Mucosa of stomach (tissue), 1 donor: Measurements from ENCODE around the gene GOT1.

ENCODE experiments used
- H3K27me3 ChIP-seq: one replicate; pipeline ENCODE4 v1.7.0; 2013; ENCODE audit warnings: mild to moderate bottlenecking, low read length; ENCODE audit not compliant: control insufficient read depth, insufficient read depth
- H3K36me3 ChIP-seq: one replicate; pipeline ENCODE4 v1.7.0; 2013; ENCODE audit warnings: low read length; ENCODE audit not compliant: control insufficient read depth, insufficient read depth
- H3K4me1 ChIP-seq: one replicate; pipeline ENCODE4 v1.7.0; 2013; ENCODE audit warnings: mild to moderate bottlenecking, low read length; ENCODE audit not compliant: control insufficient read depth, insufficient read depth
- H3K4me3 ChIP-seq: one replicate; pipeline ENCODE4 v1.7.0; 2013; ENCODE audit warnings: low read length
- H3K9ac ChIP-seq: one replicate; pipeline ENCODE4 v1.7.0; 2013; ENCODE audit warnings: mild to moderate bottlenecking, low read length, moderate library complexity
- H3K9me3 ChIP-seq: one replicate; pipeline ENCODE4 v1.7.0; 2013; ENCODE audit warnings: mild to moderate bottlenecking, low read length, moderate library complexity; ENCODE audit not compliant: control insufficient read depth
- donor health status: Pancreatic carcinoma.

Gene GOT1

GRCh38 chr10:99411546-99411945, 18.9 kb downstream of the GOT1 start:
- no peak overlapping the region for H3K4me3 ChIP-seq
- H3K4me1 ChIP-seq, result no peaks in the 10 kb centered on the region
- H3K36me3 ChIP-seq, result peaks cover under 1% of the 10 kb centered on the region
- H3K9ac ChIP-seq, result no peak overlapping the region
- H3K27me3 ChIP-seq, result no peaks in the 10 kb centered on the region
- no peaks in the 10 kb centered on the region for H3K9me3 ChIP-seq

- H3K27me3 ChIP-seq, result no peaks in the 10 kb centered on the region
- no peak overlapping the region for H3K4me3 ChIP-seq
- no peak overlapping the region for H3K9ac ChIP-seq
- peaks cover 5% of the 10 kb centered on the region for H3K36me3 ChIP-seq
- H3K4me1 ChIP-seq, result no peaks in the 10 kb centered on the region
- H3K9me3 ChIP-seq, result no peaks in the 10 kb centered on the region
Measured at GRCh38 chr10:99410876-99411275, 19.5 kb downstream of the GOT1 start.

- Histone ChIP-seq H3K27me3 (no peaks in the 10 kb centered on the region), H3K4me3 (no peak overlapping the region), H3K36me3 (peaks cover 5% of the 10 kb centered on the region), H3K9ac (no peak overlapping the region), H3K9me3 (no peaks in the 10 kb centered on the region), H3K4me1 (no peaks in the 10 kb centered on the region)
Measured at GRCh38 chr10:99410146-99410545, 20.3 kb downstream of the GOT1 start.

GRCh38 chr10:99406149-99406548, 24.3 kb downstream of the GOT1 start:
- Histone ChIP-seq H3K27me3 (no peaks in the 10 kb centered on the region), H3K36me3 (peaks cover 5% of the 10 kb centered on the region), H3K4me3 (no peak overlapping the region), H3K9ac (no peak overlapping the region), H3K4me1 (no peaks in the 10 kb centered on the region), H3K9me3 (no peaks in the 10 kb centered on the region)

- H3K4me3 ChIP-seq, result no peak overlapping the region
- no peak overlapping the region for H3K9ac ChIP-seq
- peaks cover 12% of the 10 kb centered on the region for H3K36me3 ChIP-seq
- H3K4me1 ChIP-seq, result no peaks in the 10 kb centered on the region
- H3K9me3 ChIP-seq, result no peaks in the 10 kb centered on the region
- no peaks in the 10 kb centered on the region for H3K27me3 ChIP-seq
Measured at GRCh38 chr10:99403674-99404073, 26.8 kb downstream of the GOT1 start.

GRCh38 chr10:99399664-99400063, 30.8 kb downstream of the GOT1 start:
- peaks cover 16% of the 10 kb centered on the region for H3K4me1 ChIP-seq
- H3K9me3 ChIP-seq, result no peaks in the 10 kb centered on the region
- H3K9ac ChIP-seq, result no peak overlapping the region
- H3K27me3 ChIP-seq, result no peaks in the 10 kb centered on the region
- H3K36me3 ChIP-seq, result peaks cover 9% of the 10 kb centered on the region
- no peak overlapping the region for H3K4me3 ChIP-seq

- H3K9ac ChIP-seq, result no peak overlapping the region
- no peaks in the 10 kb centered on the region for H3K27me3 ChIP-seq
- H3K4me1 ChIP-seq, result peaks cover 16% of the 10 kb centered on the region
- no peak overlapping the region for H3K4me3 ChIP-seq
- peaks cover 9% of the 10 kb centered on the region for H3K36me3 ChIP-seq
- H3K9me3 ChIP-seq, result no peaks in the 10 kb centered on the region
Measured at GRCh38 chr10:99396471-99396870, 34.0 kb downstream of the GOT1 start.

- Histone ChIP-seq H3K36me3 (peaks cover 9% of the 10 kb centered on the region), H3K27me3 (no peaks in the 10 kb centered on the region), H3K9ac (no peak overlapping the region), H3K4me1 (peaks cover 16% of the 10 kb centered on the region), H3K4me3 (no peak overlapping the region), H3K9me3 (no peaks in the 10 kb centered on the region)
Measured at GRCh38 chr10:99395750-99396445, 34.5 kb downstream of the GOT1 start.

- Histone ChIP-seq H3K4me3 (no peak overlapping the region), H3K4me1 (peaks cover 18% of the 10 kb centered on the region), H3K27me3 (no peaks in the 10 kb centered on the region), H3K9ac (no peak overlapping the region), H3K36me3 (peaks cover 9% of the 10 kb centered on the region), H3K9me3 (no peaks in the 10 kb centered on the region)
Measured at GRCh38 chr10:99394761-99395386, 35.5 kb downstream of the GOT1 start.

GRCh38 chr10:99394256-99394655, 36.2 kb downstream of the GOT1 start:
- H3K4me1 ChIP-seq, result peaks cover 22% of the 10 kb centered on the region
- H3K9me3 ChIP-seq, result no peaks in the 10 kb centered on the region
- no peak overlapping the region for H3K9ac ChIP-seq
- no peaks in the 10 kb centered on the region for H3K27me3 ChIP-seq
- H3K4me3 ChIP-seq, result no peak overlapping the region
- H3K36me3 ChIP-seq, result peaks cover 8% of the 10 kb centered on the region

- no peak overlapping the region for H3K9ac ChIP-seq
- H3K4me1 ChIP-seq, result peaks cover 22% of the 10 kb centered on the region
- H3K27me3 ChIP-seq, result no peaks in the 10 kb centered on the region
- peaks cover 2% of the 10 kb centered on the region for H3K36me3 ChIP-seq
- H3K4me3 ChIP-seq, result no peak overlapping the region
- H3K9me3 ChIP-seq, result no peaks in the 10 kb centered on the region
Measured at GRCh38 chr10:99393683-99394082, 36.7 kb downstream of the GOT1 start.

GRCh38 chr10:99393036-99393435, 37.4 kb downstream of the GOT1 start:
- Histone ChIP-seq H3K9me3 (no peaks in the 10 kb centered on the region), H3K9ac (no peak overlapping the region), H3K4me1 (peaks cover 22% of the 10 kb centered on the region), H3K4me3 (no peak overlapping the region), H3K27me3 (no peaks in the 10 kb centered on the region), H3K36me3 (no peaks in the 10 kb centered on the region)
